Large intestine (tissue), 3 donors: ENCODE results near the gene ITGB7. TPM values are rescaled to one million over a fixed set of nuclear protein-coding genes. Genes with fewer than 3 reads are reported as not detected.

Experiments used
- DNase-seq, 2 donors: peaks; one replicate each; pipeline versions ENCODE4 v3.0.0 to v3.0.0-alpha.2; 2013
- H3K27ac ChIP-seq: one replicate; pipeline ENCODE4 v1.5.1; 2013; ENCODE audit warnings: low read length
- H3K27me3 ChIP-seq: 2 replicates; pipeline ENCODE4 v1.6.1; 2013; ENCODE audit warnings: low read length; ENCODE audit not compliant: control insufficient read depth, insufficient read depth
- H3K36me3 ChIP-seq: 2 replicates; pipeline ENCODE4 v1.6.1; 2013; ENCODE audit warnings: low read length; ENCODE audit not compliant: control insufficient read depth, insufficient read depth
- H3K4me1 ChIP-seq: one replicate; pipeline ENCODE4 v1.6.1; 2013; ENCODE audit warnings: low read length; ENCODE audit not compliant: control insufficient read depth, insufficient read depth
- H3K4me3 ChIP-seq: one replicate; pipeline ENCODE4 v1.5.1; 2013; ENCODE audit warnings: low read length
- H3K9me3 ChIP-seq: one replicate; pipeline ENCODE4 v1.6.1; 2013; ENCODE audit warnings: mild to moderate bottlenecking, low read depth, low read length, moderate library complexity; ENCODE audit not compliant: control insufficient read depth
- WGBS: methylation state at CpG from one replicate; pipeline ENCODE4 v1.1.5; 2013; ENCODE audit warnings: low lambda C conversion rate; ENCODE audit not compliant: insufficient coverage; 5-methylcytosine and 5-hydroxymethylcytosine counted together
- polyA plus RNA-seq: library from polyadenylated mRNA; unstranded; fragments of 120-200 nt; gene quantifications from one replicate; pipeline ENCODE4 v1.2.1, GENCODE V29; 2013

Gene ITGB7
- polyA plus RNA-seq, 1 donor = 9.5 TPM

GRCh38 chr12:53215497-53215896 lies 8.4 kb upstream of the ITGB7 start:
- WGBS = no CpG with 5 or more reads among the region's 8 CpGs
- Histone ChIP-seq H3K4me3 (no peak overlapping the region), H3K4me1 (peaks cover 34% of the 10 kb centered on the region), H3K36me3 (peaks cover 35% of the 10 kb centered on the region), H3K9me3 (no peaks in the 10 kb centered on the region), H3K27me3 (no peaks in the 10 kb centered on the region), H3K27ac (no peak overlapping the region)
- no peak for DNase-seq

GRCh38 chr12:53214687-53215455 lies 7.8 kb upstream of the ITGB7 start:
- DNase-seq = no peak
- H3K4me3 ChIP-seq = no peak overlapping the region
- H3K36me3 ChIP-seq = peaks cover 35% of the 10 kb centered on the region
- H3K4me1 ChIP-seq = peaks cover 34% of the 10 kb centered on the region
- no CpG with 5 or more reads among the region's 12 CpGs for WGBS
- H3K27ac ChIP-seq = no peak overlapping the region
- H3K9me3 ChIP-seq = no peaks in the 10 kb centered on the region
- no peaks in the 10 kb centered on the region for H3K27me3 ChIP-seq

DNA sequence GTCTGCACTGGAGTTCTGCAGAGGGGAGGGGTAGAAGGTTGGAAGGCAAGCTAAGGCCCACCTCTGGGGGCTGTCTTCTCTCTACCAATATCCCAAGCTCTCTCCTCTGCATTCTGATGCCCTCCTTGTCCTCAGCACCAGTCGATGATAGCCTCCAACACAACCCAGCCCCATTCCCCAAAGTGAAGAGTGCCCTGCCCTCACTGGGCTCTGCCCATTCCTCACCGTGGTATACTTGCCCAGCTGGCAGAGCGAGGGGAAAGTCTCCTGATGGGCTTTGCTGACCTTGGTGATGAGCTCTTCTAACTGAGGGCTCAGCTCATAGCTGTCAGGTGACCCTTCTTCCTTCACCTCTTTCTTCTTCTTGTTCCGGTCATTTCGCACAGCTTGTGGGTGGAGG lies 7.2 kb upstream of the ITGB7 start:
- no peak for DNase-seq
- no peaks in the 10 kb centered on the region for H3K9me3 ChIP-seq
- H3K36me3 ChIP-seq = peaks cover 35% of the 10 kb centered on the region
- H3K4me3 ChIP-seq = no peak overlapping the region
- H3K27ac ChIP-seq = no peak overlapping the region
- WGBS = no CpG with 5 or more reads among the region's 5 CpGs
- peaks cover 28% of the 10 kb centered on the region for H3K4me1 ChIP-seq
- no peaks in the 10 kb centered on the region for H3K27me3 ChIP-seq

GRCh38 chr12:53213348-53213747 lies 6.3 kb upstream of the ITGB7 start:
- Histone ChIP-seq H3K27me3 (no peaks in the 10 kb centered on the region), H3K36me3 (peaks cover 35% of the 10 kb centered on the region), H3K4me1 (peaks cover 26% of the 10 kb centered on the region), H3K27ac (no peak overlapping the region), H3K9me3 (no peaks in the 10 kb centered on the region), H3K4me3 (no peak overlapping the region)
- no CpG with 5 or more reads among the region's 14 CpGs for WGBS
- peak; percentile 63 to 67 for DNase-seq

- Histone ChIP-seq H3K27ac (no peak overlapping the region), H3K4me1 (peaks cover 22% of the 10 kb centered on the region), H3K9me3 (no peaks in the 10 kb centered on the region), H3K27me3 (no peaks in the 10 kb centered on the region), H3K4me3 (no peak overlapping the region), H3K36me3 (peaks cover 35% of the 10 kb centered on the region)
- WGBS = no CpG with 5 or more reads among the region's 12 CpGs
- no peak for DNase-seq
These were observed 5.9 kb upstream of the ITGB7 start for GRCh38 chr12:53212931-53213330.

- no peak overlapping the region for H3K27ac ChIP-seq
- H3K9me3 ChIP-seq = no peaks in the 10 kb centered on the region
- no peak overlapping the region for H3K4me3 ChIP-seq
- peaks cover 11% of the 10 kb centered on the region for H3K4me1 ChIP-seq
- no CpG with 5 or more reads among the region's 13 CpGs for WGBS
- H3K27me3 ChIP-seq = no peaks in the 10 kb centered on the region
- peaks cover 35% of the 10 kb centered on the region for H3K36me3 ChIP-seq
- no peak for DNase-seq
These were observed 4.7 kb upstream of the ITGB7 start for GRCh38 chr12:53211476-53212381.

DNA sequence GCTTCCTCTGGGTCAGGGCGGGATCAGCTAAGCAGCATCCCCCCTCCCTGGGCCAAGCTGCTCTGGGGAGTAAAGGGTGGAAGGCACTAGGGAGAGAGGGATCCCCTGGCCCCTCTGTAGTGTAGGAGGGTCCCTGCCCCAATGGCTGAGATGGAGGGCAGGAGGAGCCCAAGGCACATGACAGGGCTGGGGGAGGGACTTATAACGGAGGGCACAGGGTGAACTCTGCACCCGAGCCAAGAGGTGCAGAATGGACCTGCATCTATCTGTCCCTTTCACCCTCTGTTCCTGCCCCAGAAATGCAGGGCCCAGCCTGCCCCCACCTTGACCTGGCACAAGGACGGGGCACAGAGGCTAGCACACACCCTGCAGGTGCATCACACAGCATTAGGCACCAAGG lies 3.8 kb upstream of the ITGB7 start:
- peaks cover 35% of the 10 kb centered on the region for H3K36me3 ChIP-seq
- no peak for DNase-seq
- peaks cover 2% of the 10 kb centered on the region for H3K4me1 ChIP-seq

GRCh38 chr12:53208877-53209463 lies 1.9 kb upstream of the ITGB7 start:
- H3K36me3 ChIP-seq = peaks cover 24% of the 10 kb centered on the region
- DNase-seq = no peak
- H3K9me3 ChIP-seq = no peaks in the 10 kb centered on the region
- H3K27me3 ChIP-seq = no peaks in the 10 kb centered on the region
- no peak overlapping the region for H3K4me3 ChIP-seq
- H3K27ac ChIP-seq = no peak overlapping the region
- no peaks in the 10 kb centered on the region for H3K4me1 ChIP-seq
- WGBS = 71% methylated on average over 4 of the region's 7 CpGs

More for the DNA sequence above, 3.8 kb upstream of the ITGB7 start:
- H3K4me3 ChIP-seq = no peak overlapping the region
- H3K9me3 ChIP-seq = no peaks in the 10 kb centered on the region
- H3K27me3 ChIP-seq = no peaks in the 10 kb centered on the region
- no CpG with 5 or more reads among the region's 4 CpGs for WGBS
- H3K27ac ChIP-seq = no peak overlapping the region

DNA sequence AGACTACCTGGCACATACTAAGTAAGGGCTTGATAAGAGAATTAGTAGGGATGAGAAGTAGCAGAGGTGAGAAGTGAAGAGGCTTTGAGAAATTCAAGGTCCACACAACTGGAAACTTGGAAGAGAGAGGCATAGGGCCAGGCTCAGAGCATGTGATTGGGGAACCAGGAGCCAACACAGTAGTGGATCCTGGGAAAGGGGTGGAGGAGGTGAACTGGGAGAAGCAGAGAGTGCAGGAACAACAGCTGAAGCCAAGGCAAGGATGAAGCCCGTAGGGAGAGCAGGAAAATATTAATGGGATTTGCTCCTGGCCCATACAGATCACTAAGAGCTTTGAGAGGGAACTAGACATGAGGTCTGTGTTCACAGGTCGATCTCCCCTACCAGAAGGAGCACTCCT lies 1.4 kb upstream of the ITGB7 start:
- DNase-seq = no peak
- WGBS = no CpG with 5 or more reads among the region's 2 CpGs
- no peak overlapping the region for H3K4me3 ChIP-seq
- H3K4me1 ChIP-seq = no peaks in the 10 kb centered on the region
- H3K36me3 ChIP-seq = peaks cover 20% of the 10 kb centered on the region
- H3K27ac ChIP-seq = no peak overlapping the region
- H3K27me3 ChIP-seq = no peaks in the 10 kb centered on the region
- no peaks in the 10 kb centered on the region for H3K9me3 ChIP-seq

DNA sequence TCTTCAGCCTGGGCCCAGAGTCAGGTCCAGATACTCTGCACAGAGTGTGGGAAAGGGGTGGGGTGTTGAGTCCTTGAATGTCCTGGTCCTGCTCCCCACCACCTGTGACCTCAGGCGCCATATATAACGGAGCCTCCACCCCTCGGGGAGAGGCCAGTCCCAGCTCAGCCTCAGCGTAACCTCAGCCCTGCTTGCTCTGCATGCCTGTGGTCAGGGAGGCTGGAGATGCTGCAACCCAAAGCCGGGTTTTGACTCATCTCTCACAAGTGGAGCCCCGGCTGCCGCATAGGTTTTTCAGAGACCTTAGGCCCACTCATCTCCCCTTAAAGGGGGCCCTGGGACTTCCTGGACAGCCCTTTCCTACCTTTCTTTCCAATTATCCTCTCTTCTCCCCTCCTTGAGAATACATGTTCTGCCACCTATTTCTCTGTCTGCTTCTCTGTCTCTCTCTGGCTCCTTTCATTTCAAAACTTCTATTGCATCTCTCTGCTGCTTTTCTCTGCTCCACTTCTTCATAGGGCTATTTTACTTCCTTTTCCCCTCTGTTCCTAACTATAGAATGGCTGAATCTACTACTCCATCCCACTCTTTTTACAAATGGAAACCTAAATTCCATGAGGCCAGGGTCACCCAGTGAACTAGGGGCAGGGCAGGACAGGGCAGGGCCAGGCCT lies 1.2 kb downstream of the ITGB7 start:
- H3K27me3 ChIP-seq = no peaks in the 10 kb centered on the region
- H3K4me1 ChIP-seq = peaks cover 4% of the 10 kb centered on the region
- WGBS = no CpG with 5 or more reads among the region's 7 CpGs
- no peak overlapping the region for H3K27ac ChIP-seq
- H3K4me3 ChIP-seq = peak overlapping the region; percentile 4
- DNase-seq = no peak
- no peaks in the 10 kb centered on the region for H3K9me3 ChIP-seq
- no peaks in the 10 kb centered on the region for H3K36me3 ChIP-seq
